ENCODE data around the gene UBR3.
"Not testable (repeated sequence)": the region's sequence is repeated elsewhere in the genome, so short reads cannot be mapped to it uniquely, and the experiment has no call there.

The UBR3 gene

GRCh38 chr2:170098626-170099312, 271.5 kb downstream of the UBR3 start:
- TF ChIP-seq CTCF (IDR thresholded peaks at IDR 0.05; ENCODE audit: insufficient read depth, low read depth, low read length, missing control alignments), result no peak
- no peak overlapping the region for H3K4me3 ChIP-seq (ENCODE audit: low read depth, low read length)
- DNase-seq (ENCODE audit: low read depth), result peak; percentile 4

- H3K4me3 ChIP-seq (ENCODE audit: low read depth, low read length), result no peak overlapping the region
- no peak for DNase-seq (ENCODE audit: low read depth)
- no peak for TF ChIP-seq CTCF (IDR thresholded peaks at IDR 0.05; ENCODE audit: insufficient read depth, low read depth, low read length, missing control alignments)
Observed at GRCh38 chr2:170101789-170102188, 274.5 kb downstream of the UBR3 start.

- no peak for DNase-seq (ENCODE audit: low read depth)
- no peak for TF ChIP-seq CTCF (IDR thresholded peaks at IDR 0.05; ENCODE audit: insufficient read depth, low read depth, low read length, missing control alignments)
- H3K4me3 ChIP-seq (ENCODE audit: low read depth, low read length), result no peak overlapping the region
Observed at GRCh38 chr2:170106102-170106840, 279.0 kb downstream of the UBR3 start.

GRCh38 chr2:170113168-170113894, 286.1 kb downstream of the UBR3 start:
- no peak overlapping the region for H3K4me3 ChIP-seq (ENCODE audit: low read depth, low read length)
- no peak for DNase-seq (ENCODE audit: low read depth)
- no peak for TF ChIP-seq CTCF (IDR thresholded peaks at IDR 0.05; ENCODE audit: insufficient read depth, low read depth, low read length, missing control alignments)

- H3K4me3 ChIP-seq (ENCODE audit: low read depth, low read length), result no peak overlapping the region
- TF ChIP-seq CTCF (IDR thresholded peaks at IDR 0.05; ENCODE audit: insufficient read depth, low read depth, low read length, missing control alignments), result no peak
- DNase-seq (ENCODE audit: low read depth), result no peak
Observed at GRCh38 chr2:170115501-170116229, 288.4 kb downstream of the UBR3 start.

GRCh38 chr2:170118641-170119040, 291.4 kb downstream of the UBR3 start:
- no peak for TF ChIP-seq CTCF (IDR thresholded peaks at IDR 0.05; ENCODE audit: insufficient read depth, low read depth, low read length, missing control alignments)

GRCh38 chr2:170119326-170119725, 292.1 kb downstream of the UBR3 start:
- DNase-seq (ENCODE audit: low read depth), result not testable (repeated sequence)

More at GRCh38 chr2:170118641-170119040, 291.4 kb downstream of the UBR3 start:
- no peak for DNase-seq (ENCODE audit: low read depth)
- no peak overlapping the region for H3K4me3 ChIP-seq (ENCODE audit: low read depth, low read length)

More at GRCh38 chr2:170119326-170119725, 292.1 kb downstream of the UBR3 start:
- not testable (repeated sequence) for H3K4me3 ChIP-seq (ENCODE audit: low read depth, low read length)
